Stimulated activated CD4-positive, alpha-beta T cell treated with anti-CD3 and anti-CD28 coated beads, Interleukin-15, amount 100 ng/mL, for 24 hours (primary cell): Measurements from ENCODE around the gene XIRP1.

Experiments
- DNase-seq: peaks from one replicate; pipeline ENCODE4 v3.0.0-alpha.2; 2020

XIRP1 gene

DNA sequence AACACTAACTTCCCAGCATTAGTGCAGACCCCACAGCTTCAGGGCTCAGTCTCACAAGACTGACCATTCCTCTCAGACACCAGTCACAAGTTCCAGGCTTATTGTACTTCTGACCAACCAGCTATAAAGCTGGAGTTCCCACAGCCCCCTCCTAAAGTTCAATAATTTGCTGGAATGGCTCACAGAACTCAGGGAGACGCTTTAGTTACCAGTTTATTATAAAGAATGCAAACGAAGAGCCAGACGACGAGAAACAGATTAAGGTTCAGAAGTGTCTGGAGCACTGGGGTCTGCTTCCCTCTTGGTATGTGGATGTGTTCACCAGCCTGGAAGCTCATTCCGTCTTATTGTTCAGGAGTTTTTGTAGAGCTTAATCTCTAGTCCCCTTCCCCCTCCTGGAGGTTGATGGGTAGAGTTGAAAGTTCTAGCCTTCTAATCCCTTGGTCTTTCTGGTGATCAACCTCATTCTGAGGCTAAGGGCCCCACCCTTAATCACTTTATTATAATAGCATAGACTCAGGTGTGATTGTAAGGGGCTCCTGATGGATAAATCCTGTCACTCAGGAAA, 34.2 kb downstream of the XIRP1 start:
- no peak for DNase-seq

GRCh38 chr3:39157359-39157758, 35.0 kb downstream of the XIRP1 start:
- DNase-seq, result no peak

DNA sequence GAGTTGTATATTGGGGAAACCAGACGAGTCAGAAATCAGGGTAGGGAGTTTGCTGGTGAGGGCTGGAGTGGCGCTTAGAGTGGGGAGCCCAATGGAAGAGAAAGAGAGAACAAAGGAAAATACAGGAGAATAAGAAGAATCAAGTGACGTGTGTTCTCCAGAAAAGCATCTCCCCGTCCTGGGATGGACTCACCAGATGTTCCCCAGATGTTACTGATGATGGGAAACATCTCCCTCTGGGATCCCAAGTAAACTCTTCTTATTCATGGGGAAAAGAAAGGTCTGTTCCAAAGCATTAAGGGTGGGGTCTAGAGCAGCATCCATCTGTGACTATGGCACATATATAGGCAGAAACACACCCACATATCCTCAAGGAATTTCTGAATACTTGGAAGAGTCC, 36.0 kb downstream of the XIRP1 start:
- no peak for DNase-seq

- DNase-seq, result no peak
These were observed 37.9 kb downstream of the XIRP1 start for GRCh38 chr3:39154280-39155021.

DNA sequence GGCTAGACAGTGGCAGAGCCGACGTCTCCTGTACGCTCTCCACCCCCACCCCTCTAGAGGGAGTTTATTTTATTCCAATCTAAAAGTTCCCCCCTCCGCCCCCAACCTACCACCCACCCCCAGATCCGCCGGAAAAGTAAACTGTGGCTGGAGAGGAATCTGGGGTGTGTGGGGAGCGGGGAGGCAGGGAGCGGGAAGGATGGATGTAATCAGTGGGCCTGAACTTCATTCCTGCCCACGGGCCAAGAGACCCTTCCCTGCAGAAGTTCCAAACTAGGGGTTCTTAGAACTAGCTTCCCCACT, 38.5 kb downstream of the XIRP1 start:
- no peak for DNase-seq

DNA sequence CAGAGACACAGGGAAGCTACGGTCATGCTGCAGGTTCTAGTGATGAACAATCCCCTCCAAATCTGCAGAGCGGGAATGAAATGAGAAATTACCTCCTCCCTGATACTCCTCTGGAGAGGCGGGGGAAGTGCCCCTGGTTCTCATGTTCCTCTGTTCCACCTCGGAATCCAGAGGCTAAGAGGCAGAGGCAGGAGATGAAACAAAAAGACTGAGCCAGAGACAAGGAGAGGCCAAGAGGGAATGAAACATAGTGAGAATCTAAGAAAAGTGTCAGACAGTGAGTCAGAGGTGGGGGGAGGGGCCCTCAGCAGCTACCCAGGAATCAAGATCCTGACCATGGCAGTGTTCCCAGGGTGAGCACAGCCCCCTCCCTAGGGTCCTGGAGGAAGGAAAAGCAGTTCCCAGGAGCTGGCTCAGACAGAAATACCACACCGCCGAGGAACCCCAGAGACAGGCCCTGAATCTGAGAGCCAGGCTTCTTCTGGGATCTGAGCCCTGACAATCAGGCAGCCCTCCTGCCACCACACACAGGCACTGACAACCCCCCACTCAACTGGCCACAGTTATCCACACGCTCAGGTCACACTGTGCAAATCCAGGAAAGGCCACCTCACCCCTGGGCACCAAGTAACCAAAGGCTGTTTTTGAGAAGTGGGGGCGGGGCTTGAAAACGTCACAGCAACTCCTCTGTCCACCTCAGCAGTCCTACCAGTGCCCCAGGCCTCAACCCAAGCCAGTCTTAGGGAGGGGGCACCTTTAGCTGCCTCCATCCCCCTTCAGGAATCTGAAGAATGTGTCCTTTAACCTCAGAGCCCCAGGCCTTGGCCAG, 41.4 kb downstream of the XIRP1 start:
- peak; percentile 85 for DNase-seq

DNA sequence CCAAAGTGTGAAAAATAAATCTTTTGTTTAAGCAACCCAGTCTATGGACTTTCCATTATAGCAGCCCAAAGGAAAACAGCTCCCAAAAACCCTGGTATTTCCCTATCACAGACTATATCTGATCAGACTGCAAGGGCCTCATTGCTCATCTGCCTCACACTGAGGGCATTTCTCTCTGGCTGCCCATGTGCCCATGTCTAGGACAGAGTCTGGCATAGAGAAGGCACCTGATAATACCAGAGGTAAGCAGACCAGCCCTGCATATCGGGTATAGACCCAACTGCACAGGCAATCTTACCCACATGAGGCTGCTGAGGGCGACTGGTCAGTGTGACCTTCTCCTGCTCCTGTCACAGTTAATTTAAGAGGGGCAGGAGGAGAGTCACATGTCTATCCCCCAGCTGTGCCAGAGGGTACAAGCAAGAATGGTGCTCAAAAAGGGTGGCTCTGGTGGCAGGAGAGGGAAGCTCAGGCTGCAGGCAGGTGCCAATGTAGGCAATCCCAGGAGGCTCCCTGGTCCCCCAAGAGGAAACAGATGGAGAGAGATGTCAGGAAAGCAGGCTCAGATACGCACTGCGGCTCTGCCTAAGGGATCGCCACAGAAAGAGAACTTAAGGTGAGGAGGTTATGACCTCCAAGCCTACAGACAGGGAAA, 42.1 kb downstream of the XIRP1 start:
- DNase-seq, result no peak

DNA sequence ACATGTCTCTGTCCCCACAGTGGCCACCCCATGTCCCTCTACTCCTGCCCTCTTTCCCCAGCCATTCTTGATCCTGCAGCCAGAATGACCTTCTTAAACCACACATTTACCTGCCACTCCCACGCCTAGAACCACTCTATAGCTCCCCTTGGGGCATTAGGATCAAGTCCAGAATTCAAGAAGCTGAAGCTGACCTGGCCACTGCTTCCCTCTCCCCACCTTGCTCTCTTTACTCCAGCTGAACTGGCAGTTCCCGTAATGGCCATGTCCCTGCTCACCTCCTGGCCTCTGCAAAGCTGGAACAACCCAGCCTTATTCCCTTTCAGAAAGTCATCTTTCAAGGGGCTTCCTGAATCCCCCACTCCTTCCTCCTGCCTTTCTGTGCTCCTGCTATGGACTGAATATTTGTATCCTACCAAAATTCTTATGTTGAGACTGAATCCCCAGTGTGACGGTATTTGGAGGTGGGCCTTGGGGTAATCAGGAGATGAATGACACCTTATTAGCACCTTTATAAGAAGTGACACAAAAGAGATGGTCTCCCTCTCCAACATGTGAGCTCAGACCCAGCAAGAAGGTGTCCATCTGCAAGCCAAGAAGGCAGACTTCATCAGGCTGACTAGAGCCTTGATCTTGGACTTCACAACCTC, 42.8 kb downstream of the XIRP1 start:
- DNase-seq, result no peak

GRCh38 chr3:39149059-39149455, 43.3 kb downstream of the XIRP1 start:
- no peak for DNase-seq

GRCh38 chr3:39148435-39149058, 43.8 kb downstream of the XIRP1 start:
- peak; percentile 40 for DNase-seq

- DNase-seq, result peak; percentile 66
These were observed 44.5 kb downstream of the XIRP1 start for GRCh38 chr3:39147711-39148434.

- DNase-seq, result peak; percentile 88
These were observed 45.5 kb downstream of the XIRP1 start for GRCh38 chr3:39146611-39147591.

GRCh38 chr3:39146083-39146501, 46.3 kb downstream of the XIRP1 start:
- DNase-seq, result no peak

DNA sequence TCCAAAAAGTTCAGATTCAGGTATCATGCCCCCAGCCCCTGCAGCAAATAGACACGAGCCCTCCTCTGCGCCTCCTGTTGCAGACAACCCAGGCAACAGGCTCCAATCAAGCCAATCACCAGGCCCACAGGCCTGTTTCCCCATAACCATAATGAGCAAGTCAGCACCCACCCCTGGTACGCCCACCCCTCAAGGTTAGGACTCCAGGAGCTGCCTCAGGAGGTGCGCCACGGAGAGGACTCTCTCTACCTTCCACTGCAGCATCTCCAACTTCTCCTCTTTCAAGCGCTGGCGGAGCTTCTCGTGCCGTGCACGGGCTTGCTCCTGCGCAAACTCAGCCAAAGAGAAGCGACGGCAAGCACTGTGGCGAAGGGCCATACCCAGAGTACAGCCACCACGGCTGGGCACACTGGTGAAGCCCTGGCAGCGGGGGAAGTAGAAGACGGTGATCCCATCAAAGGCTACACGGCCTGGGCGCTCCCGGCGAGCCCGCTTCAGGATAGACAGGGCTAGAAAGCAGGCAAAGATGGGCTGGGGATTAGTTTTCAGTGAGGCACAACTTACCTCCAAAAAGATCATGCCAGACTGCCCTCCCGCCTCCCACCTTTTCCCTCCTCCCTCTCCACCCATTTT, 47.5 kb downstream of the XIRP1 start:
- DNase-seq, result no peak

DNA sequence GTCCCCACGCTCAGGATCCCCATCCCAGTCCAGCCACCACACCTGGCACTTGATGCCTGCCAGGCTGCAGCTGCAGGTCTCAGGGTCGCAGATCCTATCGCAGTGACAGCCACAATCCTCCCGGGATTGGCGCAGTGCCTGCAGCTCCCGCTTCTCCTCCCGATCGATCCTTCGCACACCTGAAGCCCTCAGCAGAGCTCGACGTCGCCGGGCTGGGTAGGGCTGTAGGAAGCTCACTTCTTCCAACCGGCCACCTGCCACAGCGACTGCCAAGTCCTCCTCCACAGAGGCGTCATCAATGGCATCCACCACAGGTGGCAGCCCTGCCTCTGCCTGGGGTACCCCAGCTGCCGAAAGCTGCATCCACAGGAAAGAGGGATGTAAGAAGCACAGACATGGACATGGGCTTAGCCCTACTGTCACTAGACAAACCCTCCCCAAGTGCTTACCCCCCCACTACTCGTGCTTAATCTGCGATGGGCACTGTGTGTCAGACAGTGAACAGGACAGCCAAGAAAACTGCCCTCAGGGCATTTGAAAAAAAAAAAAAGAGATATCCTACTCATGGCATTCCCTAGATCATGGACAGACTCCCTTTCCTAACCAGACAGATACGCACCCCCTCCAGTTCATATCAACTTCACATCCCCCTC, 48.2 kb downstream of the XIRP1 start:
- no peak for DNase-seq

DNA sequence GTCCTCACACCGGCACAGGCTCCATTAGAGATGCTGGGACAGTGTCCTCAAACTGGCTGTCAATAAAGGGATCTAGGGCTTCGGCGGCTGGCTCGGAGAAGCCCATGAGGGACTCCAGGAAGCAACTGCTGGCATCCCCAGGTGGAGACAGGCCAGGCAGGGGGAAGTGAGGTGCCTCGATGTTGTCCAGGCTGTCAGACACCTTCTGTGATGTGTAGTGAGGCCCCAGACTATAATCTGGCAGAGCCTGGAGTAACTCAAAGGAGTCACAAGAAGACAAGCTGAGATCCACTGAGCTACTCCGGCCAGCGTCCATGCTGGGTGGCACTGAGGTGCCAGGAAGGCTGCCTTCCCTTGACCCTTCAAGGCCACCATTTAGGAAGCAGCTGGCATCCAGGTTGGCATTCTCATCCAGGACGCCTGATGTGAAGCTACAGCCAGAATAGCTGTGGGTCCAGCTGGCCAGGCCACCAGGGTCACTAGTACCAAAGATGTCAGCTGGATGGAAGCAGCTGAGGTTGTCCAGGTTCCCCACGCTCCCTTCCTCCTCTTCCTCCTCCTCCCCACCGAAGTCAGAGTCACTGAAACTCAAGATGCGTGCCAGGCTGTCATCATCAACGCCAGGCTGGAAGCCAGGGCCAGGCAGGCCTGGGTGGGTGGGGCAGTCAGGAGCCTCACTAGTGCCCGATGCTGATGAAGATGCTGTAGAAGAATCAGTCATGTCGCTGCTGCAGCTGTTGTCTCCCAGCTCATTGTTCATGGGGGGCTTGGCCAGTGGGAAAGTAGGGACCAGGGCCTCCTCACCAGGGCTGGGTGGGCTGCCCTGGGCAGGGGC, 49.1 kb downstream of the XIRP1 start:
- DNase-seq, result no peak

GRCh38 chr3:39142067-39142466, 50.3 kb downstream of the XIRP1 start:
- no peak for DNase-seq

DNA sequence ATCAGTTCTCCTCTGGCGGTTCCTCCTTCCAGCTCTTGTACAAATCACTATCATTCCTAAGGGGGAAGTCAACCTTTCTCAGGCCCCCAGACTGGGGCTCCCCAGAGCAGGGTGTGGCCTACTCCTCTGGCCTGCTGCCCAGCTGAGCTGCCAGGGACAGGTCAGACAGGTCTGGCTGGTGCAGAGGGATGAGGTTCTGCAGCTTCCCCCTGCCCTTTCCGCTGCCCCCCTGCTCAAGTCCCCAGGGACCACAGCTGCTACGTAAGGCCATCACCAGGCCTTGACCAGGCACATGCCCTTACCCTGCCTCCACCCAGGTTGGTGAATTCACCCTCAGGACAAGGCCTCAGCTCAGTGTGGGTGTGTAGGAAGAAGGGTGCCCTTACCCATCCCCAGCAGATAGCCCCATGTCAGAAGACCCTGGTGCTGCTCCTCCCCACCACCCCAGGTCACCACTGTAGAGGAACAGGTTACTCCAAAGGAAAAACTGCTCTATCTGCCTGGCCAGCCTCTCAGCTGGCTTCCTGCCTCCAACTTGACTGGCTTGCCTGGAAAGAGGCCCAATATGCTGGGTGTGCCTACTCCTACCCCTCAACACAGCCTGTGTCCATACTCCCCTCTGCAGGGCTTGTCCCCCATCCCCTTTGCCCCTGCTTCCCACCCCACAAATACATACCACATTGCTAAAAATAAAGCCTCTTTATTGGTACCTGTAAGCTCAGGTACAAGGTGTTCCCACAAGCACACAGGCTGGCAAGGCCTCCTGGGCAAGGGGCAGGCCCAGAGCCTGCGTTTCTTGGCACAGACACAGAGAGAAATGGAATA, 51.0 kb downstream of the XIRP1 start:
- DNase-seq, result no peak
